Upper lobe of left lung (tissue), 4 donors: ENCODE measurements around the gene MLC1.

Experiments
- EP300 ChIP-seq, 4 donors: sonication (generic); formaldehyde crosslinking; IDR thresholded peaks; one replicate each; pipeline ENCODE4 v1.5.1; 2017; ENCODE audit warnings: antibody characterized with exemption in 4 of 4, control low read depth in 2 of 4
- POLR2A ChIP-seq, 4 donors: fragments of 450-650 bp; IDR thresholded peaks; one replicate each; pipeline ENCODE4 v1.5.1; 2016 to 2017; ENCODE audit warnings: antibody characterized with exemption in 4 of 4, mild to moderate bottlenecking in 2 of 4
- POLR2AphosphoS5 ChIP-seq, 2 donors: sonication (generic); formaldehyde crosslinking; IDR thresholded peaks; one replicate each; pipeline ENCODE4 v1.5.1; 2017; ENCODE audit warnings: antibody characterized with exemption in 2 of 2
- TF ChIP-seq, protein P1 (sequence below), 6 experiments: fragments of 450-650 bp in 4 of 6; fragments of 200-600 bp in 2 of 6; sonication (generic) in 2 of 6; IDR thresholded peaks; one replicate each; pipeline ENCODE4 v1.5.1; 2016 to 2019; ENCODE audit warnings: antibody characterized with exemption in 6 of 6

- TF ChIP-seq POLR2AphosphoS5 (IDR thresholded peaks at IDR 0.05) = no peak
- TF ChIP-seq, protein P1, sequence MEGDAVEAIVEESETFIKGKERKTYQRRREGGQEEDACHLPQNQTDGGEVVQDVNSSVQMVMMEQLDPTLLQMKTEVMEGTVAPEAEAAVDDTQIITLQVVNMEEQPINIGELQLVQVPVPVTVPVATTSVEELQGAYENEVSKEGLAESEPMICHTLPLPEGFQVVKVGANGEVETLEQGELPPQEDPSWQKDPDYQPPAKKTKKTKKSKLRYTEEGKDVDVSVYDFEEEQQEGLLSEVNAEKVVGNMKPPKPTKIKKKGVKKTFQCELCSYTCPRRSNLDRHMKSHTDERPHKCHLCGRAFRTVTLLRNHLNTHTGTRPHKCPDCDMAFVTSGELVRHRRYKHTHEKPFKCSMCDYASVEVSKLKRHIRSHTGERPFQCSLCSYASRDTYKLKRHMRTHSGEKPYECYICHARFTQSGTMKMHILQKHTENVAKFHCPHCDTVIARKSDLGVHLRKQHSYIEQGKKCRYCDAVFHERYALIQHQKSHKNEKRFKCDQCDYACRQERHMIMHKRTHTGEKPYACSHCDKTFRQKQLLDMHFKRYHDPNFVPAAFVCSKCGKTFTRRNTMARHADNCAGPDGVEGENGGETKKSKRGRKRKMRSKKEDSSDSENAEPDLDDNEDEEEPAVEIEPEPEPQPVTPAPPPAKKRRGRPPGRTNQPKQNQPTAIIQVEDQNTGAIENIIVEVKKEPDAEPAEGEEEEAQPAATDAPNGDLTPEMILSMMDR (IDR thresholded peaks at IDR 0.05) = no peak
- no peak for TF ChIP-seq POLR2A (IDR thresholded peaks at IDR 0.05)
- no peak for TF ChIP-seq EP300 (IDR thresholded peaks at IDR 0.05)
Observed at GRCh38 chr22:50014655-50015401, 70.4 kb downstream of the MLC1 start.
